GM21367 (cell line): ENCODE results near the gene SFXN5.
"Not testable (repeated sequence)": the region's sequence is repeated elsewhere in the genome, so short reads cannot be mapped to it uniquely, and the experiment has no call there.

Source experiments
- ATAC-seq: cut with Tn5 transposase; IDR thresholded peaks from one replicate; pipeline ENCODE4 v1.9.1; 2021; ENCODE audit not compliant: unreplicated experiment

The SFXN5 gene

DNA sequence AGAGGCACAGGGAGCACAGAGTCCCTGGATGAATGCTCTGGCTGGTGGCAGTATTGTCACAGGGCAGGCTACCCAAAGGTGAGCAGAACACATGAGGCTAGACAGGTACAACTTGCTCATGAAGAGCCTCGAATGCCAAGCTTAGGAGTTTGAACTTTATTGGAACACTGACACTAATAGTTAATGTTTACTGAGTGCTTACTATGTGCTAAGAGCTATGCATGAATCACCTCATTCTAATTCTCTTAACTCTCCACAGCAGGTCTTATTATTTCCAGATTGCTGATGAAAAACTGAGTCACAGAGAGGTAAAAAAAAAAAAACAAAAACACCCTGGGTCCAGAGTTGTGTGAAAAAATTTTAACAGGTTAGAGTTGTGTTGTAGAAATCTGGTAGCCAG, 160.3 kb downstream of the SFXN5 start:
- no peak for ATAC-seq

DNA sequence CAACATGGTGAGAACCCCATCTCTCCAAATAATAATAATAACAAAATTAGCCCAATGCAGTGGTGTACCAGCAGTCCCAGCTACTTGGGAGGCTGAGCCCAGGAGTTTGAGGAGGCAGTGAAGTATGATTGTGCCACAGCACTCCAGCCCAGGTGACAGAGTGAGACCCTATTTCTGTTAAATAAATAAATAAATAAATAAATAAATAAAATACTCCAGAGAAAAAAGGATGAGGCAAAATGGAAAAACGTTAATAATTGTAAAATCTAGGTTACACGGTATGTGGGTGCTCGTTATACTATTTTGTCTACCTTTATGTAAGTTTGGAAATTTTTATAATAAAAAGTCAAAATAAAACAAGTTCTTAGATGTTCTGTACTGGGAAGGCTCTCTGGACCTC, 162.8 kb downstream of the SFXN5 start:
- no peak for ATAC-seq

DNA sequence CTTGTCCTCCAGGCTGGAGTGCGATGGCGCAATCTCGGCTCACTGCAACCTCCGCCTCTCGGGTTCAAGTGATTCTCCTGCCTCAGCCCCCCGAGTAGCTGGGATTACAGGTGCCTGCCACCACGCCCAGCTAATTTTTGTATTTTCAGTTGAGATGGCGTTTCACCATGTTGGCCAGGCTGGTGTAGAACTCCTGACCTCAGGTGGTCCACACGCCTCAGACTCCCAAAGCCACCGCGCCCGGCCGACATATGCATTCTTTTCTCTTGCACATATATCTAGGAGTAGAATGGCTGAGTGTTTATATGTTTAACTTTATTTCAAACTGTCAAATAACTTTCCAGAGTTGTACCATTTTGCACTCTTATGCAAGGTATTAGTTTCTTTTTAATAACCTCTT, 164.1 kb downstream of the SFXN5 start:
- ATAC-seq: not testable (repeated sequence)

DNA sequence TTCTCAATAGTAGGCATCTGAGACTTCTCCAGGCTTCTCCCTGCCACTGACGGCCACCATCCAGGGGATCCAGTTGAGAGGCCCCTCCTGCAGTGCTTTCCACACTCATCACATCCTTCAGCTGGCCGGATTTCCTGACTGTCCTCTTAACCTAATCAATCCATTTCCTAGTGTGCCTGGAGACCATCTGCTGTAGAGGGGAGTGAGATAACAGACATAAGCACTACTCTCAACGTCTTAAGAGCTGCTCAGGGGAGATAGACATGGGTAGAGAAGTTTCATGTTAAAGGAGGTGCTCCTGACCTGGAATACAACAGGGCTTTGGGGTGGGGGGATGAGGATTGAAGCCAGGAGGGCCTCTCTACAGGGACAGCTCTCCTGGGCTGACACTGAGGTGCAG, 170.1 kb downstream of the SFXN5 start:
- no peak for ATAC-seq

DNA sequence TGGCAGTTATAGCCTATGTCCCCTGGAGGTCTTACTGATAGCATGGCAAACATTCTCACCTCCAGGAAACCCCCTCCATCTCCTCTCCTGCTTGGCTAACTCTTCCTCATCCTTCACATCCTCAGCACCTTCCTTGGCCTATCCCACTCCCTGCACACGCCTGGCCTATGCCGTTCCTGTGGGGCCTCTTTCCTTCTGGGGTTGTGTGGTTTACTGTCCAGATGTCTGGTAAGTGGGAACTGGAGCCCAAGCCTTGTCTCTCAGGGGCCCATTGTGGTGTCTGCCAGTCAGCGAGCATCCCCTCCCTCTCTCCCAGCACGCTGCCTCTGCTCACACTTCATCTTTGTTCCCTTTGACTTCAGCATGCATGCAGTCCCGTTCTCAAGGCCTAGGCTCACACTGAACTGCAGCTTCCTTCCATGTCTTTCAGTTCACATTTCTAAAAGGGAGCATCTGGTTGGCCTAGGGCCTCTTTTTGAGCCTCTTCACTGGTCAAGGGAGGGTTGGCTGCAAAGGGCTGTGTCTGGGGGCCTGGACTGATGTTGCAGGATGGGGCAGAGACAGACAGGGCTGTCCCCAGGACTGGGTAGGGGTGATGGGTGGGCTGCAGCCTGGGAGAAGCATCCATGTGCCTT, 171.2 kb downstream of the SFXN5 start:
- ATAC-seq: no peak

DNA sequence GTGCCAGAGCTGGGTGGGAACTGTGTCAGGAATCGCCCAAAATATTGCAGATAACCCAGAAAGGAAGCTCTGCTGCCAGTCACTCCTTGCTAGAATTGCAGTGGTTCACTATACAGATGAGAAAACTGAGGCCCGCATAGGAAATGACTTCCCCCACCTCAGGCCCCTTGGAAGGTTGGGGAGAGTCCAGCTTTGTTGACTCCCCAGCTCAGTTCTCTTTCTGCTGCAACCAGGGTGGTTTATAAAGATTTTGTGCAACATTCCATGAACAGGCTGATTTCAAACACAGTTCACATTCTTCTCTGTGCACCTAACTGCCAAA, 173.0 kb downstream of the SFXN5 start:
- no peak for ATAC-seq

DNA sequence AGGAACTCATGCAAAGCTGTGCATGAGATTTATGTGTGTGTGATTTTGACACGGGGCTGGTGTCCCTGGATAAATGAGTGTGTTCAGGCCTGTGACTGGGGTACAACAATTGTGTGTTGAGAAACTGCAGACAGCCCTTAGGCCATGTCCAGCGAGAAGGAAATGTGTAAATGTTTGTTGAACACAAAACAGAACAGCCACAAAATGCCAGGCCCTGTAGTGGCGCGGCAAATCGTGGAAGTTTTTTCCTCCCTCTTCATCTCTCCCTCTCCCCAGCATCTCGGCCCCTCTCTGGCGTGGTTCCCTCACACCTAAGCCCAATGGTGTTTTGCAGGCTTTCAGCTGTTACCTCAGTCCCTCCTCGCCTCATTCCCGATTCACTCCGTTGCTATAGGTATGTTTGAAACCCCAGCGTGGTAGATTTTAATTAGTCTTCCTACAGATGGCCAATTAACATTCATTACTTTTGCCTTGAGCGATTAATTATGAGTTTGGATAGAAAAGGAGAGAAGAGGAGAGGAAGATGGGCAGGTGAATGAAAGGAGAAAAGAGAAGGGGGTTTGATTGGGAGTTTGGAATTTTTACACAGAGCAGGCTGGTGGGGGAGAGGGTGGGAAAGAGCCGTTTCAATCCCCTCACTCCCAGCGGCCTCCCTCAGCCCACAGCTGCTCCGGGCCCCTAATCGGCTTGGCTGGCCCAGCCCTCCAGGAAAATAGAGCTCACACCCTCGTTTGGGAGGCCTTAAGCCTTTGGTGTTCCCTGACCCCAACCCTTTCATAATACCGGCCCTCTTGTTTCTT, 173.5 kb downstream of the SFXN5 start:
- ATAC-seq: no peak

DNA sequence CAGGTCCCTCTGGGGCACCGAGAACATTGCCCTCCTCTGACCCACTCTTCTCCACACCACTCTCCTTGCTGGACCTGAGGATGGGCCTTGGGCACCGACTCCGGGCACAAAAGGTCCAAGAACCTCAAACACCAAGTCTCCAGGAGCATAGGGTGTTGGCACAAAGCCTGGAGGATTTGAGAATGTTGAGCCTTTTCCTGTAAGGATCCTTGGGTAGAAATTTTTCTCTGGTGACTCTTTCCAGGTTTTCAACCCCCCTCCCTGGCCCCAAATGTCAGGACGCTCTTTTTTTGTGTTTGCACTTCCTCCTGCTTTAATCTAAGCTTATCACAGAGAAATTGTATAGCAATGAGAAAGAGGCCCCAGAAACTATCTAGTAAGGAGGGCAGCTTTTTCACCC, 175.1 kb downstream of the SFXN5 start:
- no peak for ATAC-seq

DNA sequence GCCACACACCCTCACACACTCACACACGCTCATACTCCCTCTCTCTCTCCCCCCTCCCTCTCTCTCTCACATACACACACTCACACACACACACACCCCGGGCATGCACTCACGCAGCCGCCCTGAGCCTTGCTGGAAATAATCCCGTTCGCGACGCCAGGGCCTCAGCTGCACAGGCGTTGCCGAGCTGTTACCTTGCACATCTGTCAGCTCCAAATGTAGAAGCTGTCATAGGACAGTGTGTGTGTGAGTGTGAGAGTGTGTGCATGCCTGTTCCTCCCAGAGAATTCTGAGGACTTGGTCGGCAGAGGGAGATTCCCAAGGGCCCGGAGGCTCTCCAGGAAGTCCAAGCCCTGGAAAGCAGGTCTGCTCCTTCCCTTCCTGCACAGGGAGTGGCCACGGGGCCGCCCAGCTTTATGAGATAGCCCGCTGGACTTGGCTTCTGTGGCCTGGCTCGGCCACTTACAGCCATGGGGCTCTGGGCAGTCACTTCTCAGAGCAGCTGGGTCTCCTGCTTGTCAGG, 175.7 kb downstream of the SFXN5 start:
- ATAC-seq: no peak

DNA sequence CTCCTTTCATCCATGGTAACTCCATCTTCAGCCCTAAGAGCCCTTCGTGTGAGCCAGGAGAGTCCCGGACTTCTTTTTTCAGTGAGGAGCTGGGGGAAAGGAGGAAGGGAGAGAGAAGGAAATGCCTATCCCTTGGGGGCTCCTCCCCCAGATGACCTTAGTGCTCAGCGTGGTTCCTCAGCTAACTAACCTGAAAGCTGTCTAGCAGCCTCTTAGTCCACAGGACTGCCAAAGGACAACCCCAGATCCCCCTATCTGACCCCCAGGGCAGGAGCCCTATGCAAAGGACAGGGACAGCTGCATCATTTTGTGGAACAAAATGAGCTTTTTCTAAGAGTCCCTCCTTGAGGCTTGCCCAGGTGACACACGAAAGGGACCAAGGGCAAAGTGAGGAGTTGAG, 176.4 kb downstream of the SFXN5 start:
- no peak for ATAC-seq

DNA sequence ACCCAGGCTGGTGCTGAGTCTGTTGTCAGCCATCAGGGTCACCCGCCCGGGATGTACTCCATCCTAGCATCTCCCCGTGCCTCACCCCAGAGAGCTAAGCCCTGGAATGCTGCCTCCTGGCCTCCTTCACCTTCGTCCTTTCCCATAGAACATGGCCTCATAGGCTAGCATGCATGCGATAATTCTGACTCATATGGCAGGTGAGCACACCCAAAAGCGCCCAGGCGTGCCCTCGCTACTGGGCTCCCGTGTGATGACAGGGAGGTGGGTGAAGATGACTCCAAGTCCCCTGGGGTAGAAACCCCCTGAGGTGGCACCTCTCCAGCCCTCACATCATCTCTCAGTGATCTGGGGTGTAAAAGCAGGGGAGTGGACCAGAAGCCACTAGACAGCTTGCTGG, 177.0 kb downstream of the SFXN5 start:
- no peak for ATAC-seq

DNA sequence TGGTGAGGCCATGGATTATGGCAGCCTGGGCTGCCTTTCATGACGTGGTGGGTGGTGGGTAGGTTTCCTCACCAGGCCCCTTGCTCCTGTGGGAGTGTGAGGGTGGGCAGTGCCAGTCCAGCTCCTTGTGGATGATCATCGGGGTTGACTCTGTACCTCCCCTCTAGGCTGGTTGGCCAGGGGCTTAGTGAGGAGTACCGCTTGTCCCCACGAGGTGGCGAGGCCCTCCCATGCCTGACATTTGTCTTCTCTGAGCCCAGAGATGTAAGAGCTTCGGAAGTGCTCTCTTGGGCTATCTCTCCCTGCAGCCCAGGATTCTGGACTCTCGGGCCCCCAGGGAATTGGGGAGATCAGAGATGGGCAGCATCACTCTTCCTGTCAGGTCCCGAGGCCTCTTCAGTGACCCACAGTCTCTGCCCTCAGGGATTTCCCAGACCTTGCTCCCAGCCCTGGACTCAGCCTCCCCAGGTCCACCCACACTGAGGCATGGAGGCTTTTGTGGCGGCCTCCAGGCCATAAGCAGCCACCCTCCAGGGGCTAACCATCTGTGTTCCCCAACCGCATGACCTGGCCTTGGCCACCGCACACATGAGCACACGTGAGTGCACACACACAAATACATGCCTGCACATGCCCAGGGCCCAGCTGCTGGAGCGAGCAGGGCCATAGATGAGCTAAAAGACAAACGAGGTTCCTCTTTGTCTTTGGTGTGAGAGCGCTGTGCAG, 177.8 kb downstream of the SFXN5 start:
- peak; percentile 65 for ATAC-seq

DNA sequence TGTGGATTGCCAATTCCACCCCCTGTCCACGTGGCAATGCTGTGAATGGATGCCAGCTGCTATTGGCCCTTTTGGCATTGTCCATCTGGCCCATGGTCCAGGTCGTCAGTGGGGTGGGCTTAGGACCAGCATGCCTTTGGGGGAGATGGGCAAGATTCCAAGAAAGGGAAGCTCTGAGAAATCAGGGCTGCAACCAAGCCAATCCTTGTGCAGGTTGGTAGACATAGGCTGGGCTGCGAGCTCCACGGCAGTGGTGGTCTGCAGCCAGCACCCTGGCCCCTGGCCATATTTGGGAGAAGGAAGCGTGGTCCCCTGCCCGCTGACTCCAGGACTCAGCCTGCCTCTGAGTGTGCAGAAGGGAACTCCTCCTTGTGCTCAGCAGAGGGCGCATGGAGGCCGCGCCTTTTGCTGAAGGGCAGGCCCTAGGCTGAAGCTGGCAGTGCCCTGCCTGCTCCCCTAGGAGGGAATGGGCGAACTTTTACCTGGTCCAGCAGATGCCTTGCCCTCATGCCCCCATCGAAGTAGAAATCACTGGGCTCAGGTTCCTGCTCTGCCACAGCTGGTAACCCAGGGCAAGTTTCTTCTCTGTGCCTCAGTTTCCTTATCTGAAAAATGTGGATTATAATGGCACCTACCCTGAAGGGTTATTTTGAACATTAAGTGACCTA, 178.9 kb downstream of the SFXN5 start:
- ATAC-seq: peak; percentile 52
